ENCODE measurements around the gene ZFP92. TPM values are rescaled to one million over a fixed set of nuclear protein-coding genes. Genes with fewer than 3 reads are reported as not detected.

ZFP92 gene
- total RNA-seq, 1 experiment from 2014 or later = 0.16 TPM

- Histone ChIP-seq H3K9me3 (no peaks in the 10 kb centered on the region), H3K27me3 (replicated peaks; ENCODE audit: control insufficient read depth, insufficient read depth, low read length) (no peaks in the 10 kb centered on the region), H3K36me3 (ENCODE audit: control insufficient read depth, insufficient read depth, low read length) (no peaks in the 10 kb centered on the region), H3K4me3 (ENCODE audit: low read depth, low read length) (no peak overlapping the region), H3K4me1 (no peaks in the 10 kb centered on the region)
- Mint-ChIP-seq H3K4me1 (ENCODE audit: low read depth, unreplicated experiment) (no peaks in the 10 kb centered on the region), H3K9me3 (ENCODE audit: unreplicated experiment) (no peaks in the 10 kb centered on the region), H3K36me3 (ENCODE audit: insufficient read depth, unreplicated experiment) (peaks cover 10% of the 10 kb centered on the region), H3K4me3 (ENCODE audit: unreplicated experiment) (no peak overlapping the region), H3K27me3 (ENCODE audit: insufficient read depth, unreplicated experiment) (peaks cover 3% of the 10 kb centered on the region), H3K27ac (ENCODE audit: unreplicated experiment) (no peak overlapping the region)
- CTCF ChIA-PET = no interaction called here
- POLR2A ChIA-PET = no interaction called here
- BruUV-seq (replicated peaks) = no TSS peak
- DNase-seq = no peak
- intact Hi-C loops (cut with micrococcal nuclease; ENCODE audit: unreplicated experiment) = no loop called here
- TF ChIP-seq CTCF (IDR thresholded peaks at IDR 0.05; ENCODE audit: insufficient read depth in 1 of 2, low read depth in 1 of 2, low read length in 1 of 2, severe bottlenecking in 1 of 2, unreplicated experiment in 1 of 2) = no peak
Observed at GRCh38 chrX:153442463-153442862, 31.2 kb downstream of the ZFP92 start.

- H3K4me1 Mint-ChIP-seq (ENCODE audit: low read depth, unreplicated experiment) = no peaks in the 10 kb centered on the region
- Histone ChIP-seq H3K4me3 (ENCODE audit: low read depth, low read length) (no peak overlapping the region), H3K4me1 (no peaks in the 10 kb centered on the region), H3K27me3 (replicated peaks; ENCODE audit: control insufficient read depth, insufficient read depth, low read length) (no peaks in the 10 kb centered on the region), H3K9me3 (no peaks in the 10 kb centered on the region), H3K36me3 (ENCODE audit: control insufficient read depth, insufficient read depth, low read length) (no peaks in the 10 kb centered on the region)
- no TSS peak for BruUV-seq (replicated peaks)
- no peaks in the 10 kb centered on the region for H3K9me3 Mint-ChIP-seq (ENCODE audit: unreplicated experiment)
- no peak overlapping the region for H3K4me3 Mint-ChIP-seq (ENCODE audit: unreplicated experiment)
- intact Hi-C loops (cut with micrococcal nuclease; ENCODE audit: unreplicated experiment) = no loop called here
- H3K27me3 Mint-ChIP-seq (ENCODE audit: insufficient read depth, unreplicated experiment) = peaks cover 3% of the 10 kb centered on the region
- POLR2A ChIA-PET = no interaction called here
- TF ChIP-seq CTCF (IDR thresholded peaks at IDR 0.05; ENCODE audit: insufficient read depth in 1 of 2, low read depth in 1 of 2, low read length in 1 of 2, severe bottlenecking in 1 of 2, unreplicated experiment in 1 of 2) = no peak
- no peak for DNase-seq
- H3K36me3 Mint-ChIP-seq (ENCODE audit: insufficient read depth, unreplicated experiment) = peaks cover 10% of the 10 kb centered on the region
- CTCF ChIA-PET = no interaction called here
- H3K27ac Mint-ChIP-seq (ENCODE audit: unreplicated experiment) = no peak overlapping the region
Observed at GRCh38 chrX:153443476-153444332, 32.4 kb downstream of the ZFP92 start.

- Histone ChIP-seq H3K4me3 (ENCODE audit: low read depth, low read length) (no peak overlapping the region), H3K36me3 (ENCODE audit: control insufficient read depth, insufficient read depth, low read length) (no peaks in the 10 kb centered on the region), H3K27me3 (replicated peaks; ENCODE audit: control insufficient read depth, insufficient read depth, low read length) (no peaks in the 10 kb centered on the region), H3K9me3 (no peaks in the 10 kb centered on the region), H3K4me1 (no peaks in the 10 kb centered on the region)
- ChIA-PET CTCF (no interaction called here), POLR2A (no interaction called here)
- Mint-ChIP-seq H3K36me3 (ENCODE audit: insufficient read depth, unreplicated experiment) (peaks cover 10% of the 10 kb centered on the region), H3K4me3 (ENCODE audit: unreplicated experiment) (no peak overlapping the region), H3K9me3 (ENCODE audit: unreplicated experiment) (no peaks in the 10 kb centered on the region), H3K27me3 (ENCODE audit: insufficient read depth, unreplicated experiment) (peaks cover 3% of the 10 kb centered on the region), H3K4me1 (ENCODE audit: low read depth, unreplicated experiment) (no peaks in the 10 kb centered on the region), H3K27ac (ENCODE audit: unreplicated experiment) (no peak overlapping the region)
- no peak for TF ChIP-seq CTCF (IDR thresholded peaks at IDR 0.05; ENCODE audit: insufficient read depth in 1 of 2, low read depth in 1 of 2, low read length in 1 of 2, severe bottlenecking in 1 of 2, unreplicated experiment in 1 of 2)
- no peak for DNase-seq
- BruUV-seq (replicated peaks) = no TSS peak
- intact Hi-C loops (cut with micrococcal nuclease; ENCODE audit: unreplicated experiment) = no loop called here
Observed at GRCh38 chrX:153444333-153445011, 33.2 kb downstream of the ZFP92 start.

Measured in Caco-2 (cell line).